Fibroblast of lung (primary cell): ENCODE data around the gene FAM151B. TPM values are rescaled to one million over a fixed set of nuclear protein-coding genes. Genes with fewer than 3 reads are reported as not detected.

Experiments
- DNase-seq, 2 donors: peaks; one replicate each; pipeline versions ENCODE4 v3.0.0 to v3.0.0-alpha.2; 2010; ENCODE audit warnings: low read depth in 2 of 2
- H2AFZ ChIP-seq: 2 replicates; pipeline ENCODE4 v1.5.1; 2012; ENCODE audit warnings: low read length, control low read depth, inconsistent platforms
- H3K27ac ChIP-seq: 2 replicates; pipeline ENCODE4 v1.5.1; 2011; ENCODE audit warnings: low read length, control low read depth; ENCODE audit not compliant: insufficient read depth
- H3K27me3 ChIP-seq: 2 replicates; pipeline ENCODE4 v1.5.1; 2011; ENCODE audit warnings: mild to moderate bottlenecking, low read length; ENCODE audit not compliant: control insufficient read depth, insufficient read depth
- H3K36me3 ChIP-seq: 2 replicates; pipeline ENCODE4 v1.5.1; 2011; ENCODE audit warnings: low read length; ENCODE audit not compliant: control insufficient read depth, insufficient read depth
- H3K4me1 ChIP-seq: 2 replicates; pipeline ENCODE4 v1.5.1; 2011; ENCODE audit warnings: low read length; ENCODE audit not compliant: control insufficient read depth, insufficient read depth; ENCODE audit errors: extremely low read depth
- H3K4me2 ChIP-seq: 2 replicates; pipeline ENCODE4 v1.5.1; 2011; ENCODE audit warnings: low read length, control low read depth; ENCODE audit not compliant: insufficient read depth; ENCODE audit errors: extremely low read depth
- H3K4me3 ChIP-seq, 4 experiments: fragments of 200-600 bp in 1 of 4; sonication (generic) in 1 of 4; replicated peaks in 1 of 4; 2 replicates each; pipeline ENCODE4 v1.5.1; 2011 to 2016; ENCODE audit warnings: low read length in 4 of 4, low read depth in 3 of 4, mild to moderate bottlenecking in 3 of 4, control low read depth in 2 of 4, inconsistent platforms in 1 of 4, mixed read lengths in 1 of 4; ENCODE audit not compliant: insufficient read depth in 1 of 4; ENCODE audit errors: control extremely low read depth in 1 of 4
- H3K79me2 ChIP-seq: 2 replicates; pipeline ENCODE4 v1.5.1; 2012; ENCODE audit warnings: mild to moderate bottlenecking, low read length, inconsistent platforms; ENCODE audit not compliant: control insufficient read depth, insufficient read depth
- H3K9ac ChIP-seq: 2 replicates; pipeline ENCODE4 v1.5.1; 2011; ENCODE audit warnings: mild to moderate bottlenecking, low read length, control low read depth; ENCODE audit not compliant: insufficient read depth
- H3K9me3 ChIP-seq: 2 replicates; pipeline ENCODE4 v1.5.1; 2012; ENCODE audit warnings: low read depth, low read length; ENCODE audit not compliant: control insufficient read depth, insufficient read depth
- H4K20me1 ChIP-seq: 2 replicates; pipeline ENCODE4 v1.5.1; 2011; ENCODE audit warnings: low read length; ENCODE audit not compliant: control insufficient read depth, insufficient read depth; ENCODE audit errors: extremely low read depth
- CTCF ChIP-seq, 2 donors: IDR thresholded peaks in 1 of 2; conservative IDR thresholded peaks in 1 of 2; 1 replicate in 1 of 2; 2 replicates in 1 of 2; pipeline ENCODE4 v1.5.1; 2011 to 2012; ENCODE audit warnings: low read length in 2 of 2, control low read depth in 1 of 2, inconsistent platforms in 1 of 2, low read depth in 1 of 2, mild to moderate bottlenecking in 1 of 2
- EZH2 ChIP-seq: IDR thresholded peaks from 2 replicates; pipeline ENCODE4 v1.5.1; 2012; ENCODE audit warnings: low read length, control low read depth, mild to moderate bottlenecking; ENCODE audit errors: missing control alignments
- polyA plus RNA-seq, 2 donors: library from polyadenylated mRNA; depleted of rRNA in 1 of 2; stranded (reverse) in 1 of 2; unstranded in 1 of 2; fragments of >200 nt; gene quantifications; 2 replicates each; pipeline ENCODE4 v1.2.1, GENCODE V29; 2011 to 2012; ENCODE audit warnings: missing spikeins in 1 of 2
- total RNA-seq: library from RNA; depleted of rRNA; stranded (reverse); fragments of >200 nt; gene quantifications from 2 replicates; pipeline ENCODE4 v1.2.1, GENCODE V29; 2014

FAM151B gene
- total and polyA plus RNA-seq, 2 donors (not counting 1 experiment from before 2014, with no cell fraction given): 4.8 to 4.9 TPM

DNA sequence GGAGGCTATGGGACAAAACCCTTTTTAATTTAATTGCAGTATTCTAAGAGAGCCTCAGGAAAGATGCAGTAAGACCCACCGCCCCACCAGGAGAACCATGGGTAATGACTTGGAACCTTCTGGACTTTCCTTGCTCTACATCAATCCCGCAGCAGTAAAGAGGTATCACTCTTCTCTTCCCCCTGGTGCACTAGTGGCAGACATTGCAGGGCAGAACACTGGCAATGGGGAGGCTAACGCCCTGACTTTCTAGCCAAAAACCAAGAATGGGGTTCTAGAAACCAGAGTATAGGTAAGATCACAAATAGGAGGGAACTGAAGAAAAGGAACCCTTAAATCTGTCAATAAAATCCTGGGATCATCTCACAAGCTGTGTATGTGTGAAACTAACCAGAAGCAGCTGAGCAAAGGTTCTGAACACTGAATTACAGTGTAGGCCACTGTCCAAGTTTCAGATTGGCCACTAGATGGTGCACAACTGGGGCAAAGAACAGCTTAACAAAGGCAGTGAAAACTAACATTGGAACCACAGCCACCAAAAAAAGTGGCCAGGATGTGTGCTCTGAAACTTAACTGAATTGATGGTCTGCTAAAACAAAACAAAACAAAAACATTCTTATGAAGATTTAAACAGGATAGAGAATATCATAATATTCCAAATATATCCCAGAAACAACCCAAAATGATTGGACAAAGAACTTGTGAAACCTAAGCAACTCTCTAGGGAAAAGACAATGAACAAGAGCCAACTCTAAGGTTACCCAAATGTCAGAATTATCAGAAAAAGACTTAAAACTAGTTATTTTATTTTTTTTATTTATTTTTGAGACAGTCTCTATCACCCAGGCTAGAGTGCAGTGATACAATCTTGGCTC is 6.6 kb upstream of the FAM151B start:
- no peak overlapping the region for H3K9ac ChIP-seq
- no peak overlapping the region for H3K27ac ChIP-seq
- H2AFZ ChIP-seq: no peak overlapping the region
- H3K4me1 ChIP-seq: no peaks in the 10 kb centered on the region
- no peaks in the 10 kb centered on the region for H3K27me3 ChIP-seq
- H3K36me3 ChIP-seq: no peaks in the 10 kb centered on the region
- no peak for TF ChIP-seq EZH2
- TF ChIP-seq CTCF (conservative IDR thresholded peaks at IDR 0.05 in 1 of 2, IDR thresholded peaks at IDR 0.05 in 1 of 2; ENCODE audit: low read depth in 1 of 2, low read length in 2 of 2): peak; percentile 67 to 91
- H3K79me2 ChIP-seq: no peaks in the 10 kb centered on the region
- DNase-seq: peak; percentile 49 to 69
- H3K9me3 ChIP-seq: no peaks in the 10 kb centered on the region
- no peak overlapping the region for H3K4me3 ChIP-seq
- no peaks in the 10 kb centered on the region for H4K20me1 ChIP-seq
- H3K4me2 ChIP-seq: no peak overlapping the region

GRCh38 chr5:80482578-80482977 is 5.3 kb upstream of the FAM151B start:
- TF ChIP-seq EZH2: no peak
- no peak for TF ChIP-seq CTCF (conservative IDR thresholded peaks at IDR 0.05 in 1 of 2, IDR thresholded peaks at IDR 0.05 in 1 of 2; ENCODE audit: low read depth in 1 of 2, low read length in 2 of 2)
- Histone ChIP-seq H3K9me3 (no peaks in the 10 kb centered on the region), H3K4me1 (no peaks in the 10 kb centered on the region), H3K4me2 (no peak overlapping the region), H3K4me3 (no peak overlapping the region), H3K27me3 (no peaks in the 10 kb centered on the region), H3K27ac (no peak overlapping the region), H3K9ac (no peak overlapping the region), H2AFZ (no peak overlapping the region), H3K36me3 (no peaks in the 10 kb centered on the region), H4K20me1 (no peaks in the 10 kb centered on the region), H3K79me2 (no peaks in the 10 kb centered on the region)
- DNase-seq: peak in 1 of 2 donors; percentile 18

DNA sequence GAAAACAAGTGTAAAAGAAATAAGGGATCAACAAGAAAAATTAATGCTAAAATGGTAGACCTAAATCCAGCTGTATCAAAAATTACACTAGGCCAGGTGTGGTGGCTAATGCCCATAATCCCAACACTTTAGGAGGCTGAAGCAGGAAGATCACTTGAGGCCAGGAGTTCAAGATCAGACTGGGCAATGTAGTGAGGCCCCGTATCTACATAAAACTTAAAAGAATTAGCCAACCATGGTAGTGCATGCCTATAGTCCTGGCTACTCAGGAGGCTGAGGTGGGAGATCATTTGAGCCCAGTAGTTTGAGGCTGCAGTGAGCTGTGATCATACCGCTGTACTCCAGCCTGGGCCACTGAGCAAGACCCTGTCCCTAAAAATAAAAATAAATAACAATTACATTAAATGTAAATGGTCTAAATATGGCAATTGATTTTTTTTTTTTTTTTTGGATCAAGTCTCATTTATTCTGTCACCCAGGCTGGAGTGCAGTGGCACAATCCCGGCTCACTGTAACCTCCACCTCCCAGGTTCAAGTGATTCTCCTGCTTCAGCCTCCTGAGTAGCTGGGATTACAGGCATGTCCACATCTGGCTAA is 4.2 kb upstream of the FAM151B start:
- Histone ChIP-seq H3K79me2 (no peaks in the 10 kb centered on the region), H3K36me3 (no peaks in the 10 kb centered on the region), H3K9me3 (no peaks in the 10 kb centered on the region), H3K4me1 (no peaks in the 10 kb centered on the region), H3K9ac (no peak overlapping the region), H4K20me1 (no peaks in the 10 kb centered on the region), H3K27ac (no peak overlapping the region), H3K27me3 (no peaks in the 10 kb centered on the region), H2AFZ (no peak overlapping the region), H3K4me3 (no peak overlapping the region), H3K4me2 (no peak overlapping the region)
- no peak for TF ChIP-seq CTCF (conservative IDR thresholded peaks at IDR 0.05 in 1 of 2, IDR thresholded peaks at IDR 0.05 in 1 of 2; ENCODE audit: low read depth in 1 of 2, low read length in 2 of 2)
- no peak for TF ChIP-seq EZH2
- no peak for DNase-seq
